Activated naive CD8-positive, alpha-beta T cell treated with anti-CD3 and anti-CD28 coated beads, Interleukin-2, amount 10 ng/mL, durations not matched to agents 7 days and 5 days (primary cell): ENCODE data around the gene RNF166. TPM values are rescaled to one million over a fixed set of nuclear protein-coding genes. Genes with fewer than 3 reads are reported as not detected.

Experiments used
- ATAC-seq: fragments of 150-1000 bp; cut with Tn5 transposase; one replicate; pipeline ENCODE4 v1.10.0; 2021; ENCODE audit warnings: low read depth, moderate library complexity
- POLR2A ChIA-PET: fragments of 350-600 bp; sonication (Branson Sonifier 250); formaldehyde crosslinking; loops from one replicate; lab custom pipeline; 2021; ENCODE audit warnings: antibody characterized with exemption; lab: Charles Lee
- DNase-seq: peaks from one replicate; pipeline ENCODE4 v3.0.0; 2021
- H3K27ac Mint-ChIP-seq: one replicate; pipeline ENCODE4 v1.8.0; 2022; ENCODE audit warnings: mild to moderate bottlenecking, mixed read lengths
- H3K27me3 Mint-ChIP-seq: one replicate; pipeline ENCODE4 v1.8.0; 2022; ENCODE audit warnings: mild to moderate bottlenecking, moderate library complexity, mixed read lengths
- H3K36me3 Mint-ChIP-seq: one replicate; pipeline ENCODE4 v1.8.0; 2021; ENCODE audit warnings: mild to moderate bottlenecking, mixed read lengths
- H3K4me1 Mint-ChIP-seq: one replicate; pipeline ENCODE4 v1.8.0; 2021; ENCODE audit warnings: mixed read lengths
- H3K4me3 Mint-ChIP-seq: one replicate; pipeline ENCODE4 v1.8.0; 2022; ENCODE audit warnings: mild to moderate bottlenecking, moderate library complexity, mixed read lengths
- H3K9me3 Mint-ChIP-seq: one replicate; pipeline ENCODE4 v1.8.0; 2021; ENCODE audit warnings: mixed read lengths
- total RNA-seq, 2 experiments: library from RNA; stranded (reverse); gene quantifications; one replicate each; pipeline ENCODE4 v1.2.3, GENCODE V29; 2021

RNF166 gene
- total RNA-seq, 2 experiments from 2014 or later: 227 to 229 TPM

GRCh38 chr16:88736088-88736487, 29.9 kb upstream of the RNF166 start:
- Mint-ChIP-seq H3K27me3 (no peaks in the 10 kb centered on the region), H3K27ac (no peak overlapping the region), H3K36me3 (peaks cover 3% of the 10 kb centered on the region), H3K4me1 (no peaks in the 10 kb centered on the region), H3K9me3 (no peaks in the 10 kb centered on the region), H3K4me3 (no peak overlapping the region)
- ATAC-seq (no peak), DNase-seq (no peak)
- POLR2A ChIA-PET: interaction anchor here (0.5 to 2.3 kb wide), 3 partner anchors 47 to 75 kb away, joined by 3 to 7 read pairs (median 4); partner anchors contain the start of gene APRT

GRCh38 chr16:88735616-88736015, 29.4 kb upstream of the RNF166 start:
- no peak for ATAC-seq
- Mint-ChIP-seq H3K4me1 (no peaks in the 10 kb centered on the region), H3K4me3 (no peak overlapping the region), H3K27ac (no peak overlapping the region), H3K9me3 (no peaks in the 10 kb centered on the region), H3K27me3 (no peaks in the 10 kb centered on the region), H3K36me3 (peaks cover 4% of the 10 kb centered on the region)
- DNase-seq: no peak
- POLR2A ChIA-PET: interaction anchor here (0.5 to 1.1 kb wide), 3 partner anchors 46 to 50 kb away, joined by 3 to 4 read pairs (median 3); no protein-coding TSS in a partner anchor

GRCh38 chr16:88735121-88735520, 28.9 kb upstream of the RNF166 start:
- Mint-ChIP-seq H3K9me3 (no peaks in the 10 kb centered on the region), H3K27me3 (no peaks in the 10 kb centered on the region), H3K4me1 (no peaks in the 10 kb centered on the region), H3K27ac (no peak overlapping the region), H3K36me3 (peaks cover 5% of the 10 kb centered on the region), H3K4me3 (no peak overlapping the region)
- POLR2A ChIA-PET: interaction anchor here (1.1 kb wide), 1 partner anchor 46 kb away, joined by 3 read pairs; no protein-coding TSS in a partner anchor
- ATAC-seq (no peak), DNase-seq (no peak)

DNA sequence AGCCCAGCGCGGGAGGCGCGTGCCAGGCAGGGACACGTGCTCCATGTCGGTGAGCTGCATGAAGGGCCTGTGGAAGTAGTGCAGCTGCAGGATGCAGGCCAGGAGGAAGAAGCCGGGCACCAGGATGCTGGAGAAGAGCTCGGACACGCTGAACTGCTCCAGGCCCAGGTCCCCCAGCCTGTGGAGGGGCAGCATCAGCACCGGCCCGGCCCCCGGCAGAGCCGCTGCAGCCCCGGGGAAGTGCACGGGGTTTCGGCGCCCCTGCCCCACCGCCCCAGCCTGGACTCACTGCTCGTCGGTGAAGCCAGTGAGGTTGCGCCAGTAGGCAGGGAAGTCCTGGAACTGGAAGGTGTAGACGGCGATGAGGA, 28.1 kb upstream of the RNF166 start:
- ATAC-seq (no peak), DNase-seq (no peak)
- H3K9me3 Mint-ChIP-seq: no peaks in the 10 kb centered on the region
- H3K4me1 Mint-ChIP-seq: peaks cover 1% of the 10 kb centered on the region
- H3K4me3 Mint-ChIP-seq: no peak overlapping the region
- H3K27me3 Mint-ChIP-seq: no peaks in the 10 kb centered on the region
- no peak overlapping the region for H3K27ac Mint-ChIP-seq
- peaks cover 4% of the 10 kb centered on the region for H3K36me3 Mint-ChIP-seq
- POLR2A ChIA-PET: no interaction called here

DNA sequence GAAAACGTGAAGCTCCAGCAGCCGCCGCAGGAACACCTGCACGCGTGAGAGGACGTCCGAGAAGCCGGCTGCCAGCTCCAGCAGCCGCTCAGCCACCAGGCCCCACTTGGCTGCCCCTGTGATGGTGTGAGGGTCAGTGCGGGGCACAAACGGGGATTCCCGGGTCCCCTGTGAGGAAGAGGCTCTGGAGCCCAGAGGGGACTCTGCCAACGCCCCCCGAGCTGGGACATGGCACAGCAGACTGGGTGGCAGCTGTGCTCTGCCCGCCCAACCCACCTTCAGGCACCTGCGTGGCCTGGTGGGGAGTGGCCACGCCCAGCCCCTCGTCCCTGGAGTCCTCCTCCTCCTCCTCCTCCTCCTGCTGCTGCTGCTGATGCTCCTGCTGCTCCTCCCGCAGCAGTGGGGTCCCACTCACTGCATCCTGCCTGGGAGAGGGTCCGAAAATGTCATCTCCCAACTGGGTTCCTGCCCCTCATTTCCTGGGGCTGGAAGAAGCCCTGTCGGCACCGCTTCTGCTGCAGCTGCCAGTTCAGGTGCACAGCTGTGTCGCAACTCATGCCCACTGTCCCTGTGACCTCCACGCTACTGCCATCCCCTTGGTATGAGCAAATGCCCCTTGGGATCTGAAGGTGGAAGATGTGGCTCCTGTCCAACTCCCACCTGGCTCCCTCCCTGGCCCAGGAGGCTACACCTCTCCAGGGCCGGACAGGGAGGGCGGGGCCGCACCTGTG, 27.6 kb upstream of the RNF166 start:
- Mint-ChIP-seq H3K27me3 (no peaks in the 10 kb centered on the region), H3K9me3 (no peaks in the 10 kb centered on the region), H3K4me1 (peaks cover 1% of the 10 kb centered on the region), H3K27ac (no peak overlapping the region), H3K4me3 (no peak overlapping the region), H3K36me3 (peaks cover 4% of the 10 kb centered on the region)
- POLR2A ChIA-PET: no interaction called here
- DNase-seq: no peak
- ATAC-seq: no peak

- POLR2A ChIA-PET: no interaction called here
Observed at GRCh38 chr16:88732961-88733294, 26.7 kb upstream of the RNF166 start.

DNA sequence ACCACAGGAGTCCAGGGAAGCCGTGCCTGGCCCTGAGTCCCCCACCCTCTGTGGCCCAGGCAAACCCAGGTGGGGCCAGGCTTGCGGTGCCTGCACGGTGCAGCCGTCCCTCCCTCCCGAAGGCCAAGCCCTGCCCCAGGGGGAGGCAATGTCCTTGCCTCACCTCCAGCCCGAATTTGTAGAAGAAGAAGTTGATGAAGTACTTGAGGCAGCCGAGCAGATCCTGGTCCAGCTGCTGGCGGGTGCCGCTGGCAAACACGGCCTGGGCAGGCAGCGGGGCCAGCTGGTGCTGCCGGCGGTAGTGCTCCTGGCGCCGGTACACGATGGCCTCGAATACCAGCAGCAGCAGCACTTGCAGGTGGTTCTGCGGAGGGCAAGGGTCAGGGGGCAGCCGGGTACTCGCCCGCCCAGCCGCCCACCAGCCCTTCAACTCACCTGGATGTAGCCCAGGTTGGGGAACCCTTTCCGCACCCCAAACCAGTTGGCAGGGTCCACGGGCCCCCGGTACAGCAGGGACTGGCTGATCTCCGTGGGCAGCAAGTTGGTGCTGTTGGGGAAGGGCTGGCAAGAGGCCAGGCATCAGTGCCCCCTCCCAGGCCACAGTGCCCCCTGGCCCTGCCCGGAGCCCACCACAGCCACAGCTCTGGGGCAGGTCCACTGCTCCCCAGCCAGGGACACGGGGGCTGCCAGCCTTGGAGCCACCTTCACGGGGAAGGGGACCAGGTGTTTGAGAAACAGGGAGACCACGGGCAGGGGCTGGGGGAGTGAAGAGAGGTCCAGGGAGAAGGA, 26.2 kb upstream of the RNF166 start:
- no peak overlapping the region for H3K4me3 Mint-ChIP-seq
- no peak for DNase-seq
- no peak overlapping the region for H3K27ac Mint-ChIP-seq
- POLR2A ChIA-PET: no interaction called here
- peaks cover 4% of the 10 kb centered on the region for H3K36me3 Mint-ChIP-seq
- no peaks in the 10 kb centered on the region for H3K27me3 Mint-ChIP-seq
- H3K4me1 Mint-ChIP-seq: peaks cover 1% of the 10 kb centered on the region
- no peaks in the 10 kb centered on the region for H3K9me3 Mint-ChIP-seq
- ATAC-seq: no peak

More at GRCh38 chr16:88732961-88733294, 26.7 kb upstream of the RNF166 start:
- peaks cover 1% of the 10 kb centered on the region for H3K4me1 Mint-ChIP-seq
- H3K9me3 Mint-ChIP-seq: no peaks in the 10 kb centered on the region
- ATAC-seq: no peak
- DNase-seq: no peak
- H3K27me3 Mint-ChIP-seq: no peaks in the 10 kb centered on the region
- H3K36me3 Mint-ChIP-seq: peaks cover 4% of the 10 kb centered on the region
- H3K4me3 Mint-ChIP-seq: no peak overlapping the region
- no peak overlapping the region for H3K27ac Mint-ChIP-seq

- Mint-ChIP-seq H3K9me3 (no peaks in the 10 kb centered on the region), H3K4me1 (peaks cover 1% of the 10 kb centered on the region), H3K4me3 (no peak overlapping the region), H3K27me3 (no peaks in the 10 kb centered on the region), H3K36me3 (peaks cover 5% of the 10 kb centered on the region), H3K27ac (no peak overlapping the region)
- DNase-seq (no peak), ATAC-seq (no peak)
- POLR2A ChIA-PET: no interaction called here
Observed at GRCh38 chr16:88731699-88732098, 25.5 kb upstream of the RNF166 start.

DNA sequence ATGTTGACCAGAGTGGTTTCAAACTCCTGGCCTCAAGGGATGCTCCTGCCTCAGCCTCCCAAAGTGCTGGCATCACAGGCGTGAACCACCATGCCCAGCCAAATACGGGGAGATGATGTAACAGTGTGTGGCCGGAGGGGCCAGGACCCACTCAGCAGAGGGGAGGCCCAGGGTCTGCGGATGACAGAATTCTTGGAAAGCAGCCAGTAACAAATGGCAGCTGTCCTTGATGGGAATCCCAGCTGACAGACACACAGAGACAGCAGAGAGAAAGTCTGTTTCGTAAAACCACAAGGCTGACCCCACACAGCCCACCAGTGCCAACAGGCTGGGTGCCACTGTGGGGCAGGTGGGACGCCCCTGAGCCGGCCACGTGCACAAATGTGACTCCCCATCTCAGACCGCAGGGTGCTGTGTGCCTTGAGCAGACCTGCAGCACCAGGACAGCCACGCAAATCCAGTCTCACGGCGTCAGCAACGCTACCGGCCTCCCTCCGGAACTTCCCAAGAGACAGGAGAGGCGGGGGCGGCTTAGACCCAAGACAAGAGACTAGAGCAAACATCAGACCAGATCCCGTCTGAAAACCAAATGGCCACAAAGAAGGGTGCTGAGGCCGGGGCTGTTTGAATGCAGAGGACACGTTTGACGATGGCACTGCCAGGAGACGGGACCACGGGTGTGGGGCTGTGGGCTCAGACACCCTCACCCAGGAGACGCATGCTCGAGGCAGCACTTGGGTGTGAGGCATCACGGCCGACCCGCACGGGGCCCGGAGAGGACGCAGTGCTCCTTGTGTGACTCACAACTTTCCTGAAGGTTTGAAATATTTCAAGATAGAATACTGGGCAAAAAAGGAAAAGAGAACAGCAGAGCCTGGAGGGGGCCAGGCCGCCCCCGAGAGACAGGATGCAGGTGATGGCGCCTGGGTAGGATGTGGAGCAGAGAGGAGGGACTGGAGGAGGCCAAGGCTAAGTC, 24.7 kb upstream of the RNF166 start:
- H3K4me3 Mint-ChIP-seq: no peak overlapping the region
- H3K4me1 Mint-ChIP-seq: peaks cover 1% of the 10 kb centered on the region
- peaks cover 8% of the 10 kb centered on the region for H3K36me3 Mint-ChIP-seq
- no peaks in the 10 kb centered on the region for H3K9me3 Mint-ChIP-seq
- H3K27ac Mint-ChIP-seq: no peak overlapping the region
- POLR2A ChIA-PET: no interaction called here
- no peak for ATAC-seq
- no peak for DNase-seq
- H3K27me3 Mint-ChIP-seq: no peaks in the 10 kb centered on the region

DNA sequence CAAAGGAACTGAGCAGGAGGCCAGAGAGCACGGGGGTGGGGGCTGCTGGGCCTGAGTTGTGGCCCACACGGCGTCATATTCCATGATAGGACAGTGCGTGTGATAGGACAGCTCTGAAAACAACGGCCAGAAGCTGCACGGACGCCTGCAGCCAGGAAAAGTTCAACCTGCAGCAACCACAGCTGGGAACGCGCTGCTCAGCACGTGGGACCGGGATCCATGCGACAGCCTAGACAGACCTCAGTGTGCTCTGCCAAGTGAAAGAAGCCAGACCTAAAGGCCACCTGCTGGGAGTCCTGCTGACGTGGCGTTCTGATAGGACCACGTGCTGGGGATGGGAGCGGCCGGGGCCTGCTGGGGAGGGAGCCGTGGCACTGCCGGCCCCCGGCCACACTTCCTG, 21.7 kb upstream of the RNF166 start:
- POLR2A ChIA-PET: no interaction called here
- DNase-seq (no peak), ATAC-seq (no peak)
- Mint-ChIP-seq H3K36me3 (peaks cover 9% of the 10 kb centered on the region), H3K4me1 (peaks cover 1% of the 10 kb centered on the region), H3K27me3 (no peaks in the 10 kb centered on the region), H3K4me3 (no peak overlapping the region), H3K27ac (no peak overlapping the region), H3K9me3 (no peaks in the 10 kb centered on the region)

DNA sequence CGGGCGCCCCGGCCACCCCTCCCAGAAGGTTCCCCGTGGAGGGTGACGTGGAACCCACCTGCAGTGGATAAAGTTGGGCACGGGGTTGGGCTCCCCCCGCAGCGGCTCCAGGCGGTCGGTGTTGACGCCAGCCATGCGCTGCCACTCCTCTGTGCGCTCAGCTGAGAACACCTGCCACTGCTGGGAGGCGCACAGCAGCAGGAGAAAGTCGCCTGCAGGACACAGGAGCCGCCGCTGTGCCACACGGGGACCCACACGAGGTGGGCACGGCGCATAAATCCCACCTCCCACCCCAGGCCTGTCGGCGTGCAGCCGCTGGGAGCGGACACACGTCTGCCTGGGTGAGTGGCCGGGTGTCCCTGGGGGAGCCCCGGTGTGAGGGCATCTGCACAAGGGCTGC, 20.8 kb upstream of the RNF166 start:
- POLR2A ChIA-PET: no interaction called here
- Mint-ChIP-seq H3K36me3 (peaks cover 9% of the 10 kb centered on the region), H3K27ac (no peak overlapping the region), H3K4me3 (no peak overlapping the region), H3K4me1 (peaks cover 1% of the 10 kb centered on the region), H3K9me3 (no peaks in the 10 kb centered on the region), H3K27me3 (no peaks in the 10 kb centered on the region)
- ATAC-seq (no peak), DNase-seq (no peak)

- Mint-ChIP-seq H3K9me3 (no peaks in the 10 kb centered on the region), H3K27ac (no peak overlapping the region), H3K27me3 (no peaks in the 10 kb centered on the region)
Observed at GRCh38 chr16:88726408-88726749, 20.2 kb upstream of the RNF166 start.

More at GRCh38 chr16:88726408-88726749, 20.2 kb upstream of the RNF166 start:
- ATAC-seq (no peak), DNase-seq (no peak)
- POLR2A ChIA-PET: no interaction called here
- Mint-ChIP-seq H3K4me1 (peaks cover 1% of the 10 kb centered on the region), H3K4me3 (no peak overlapping the region), H3K36me3 (peaks cover 9% of the 10 kb centered on the region)
